GM23338 (cell line): ENCODE results near the gene CPE. TPM values are rescaled to one million over a fixed set of nuclear protein-coding genes. Genes with fewer than 3 reads are reported as not detected.

Source experiments
- ATAC-seq: fragments of 200-7000 bp; cut with Tn5 transposase; 3 replicates; pipeline ENCODE4 v1.9.1; 2020
- DNase-seq: peaks from one replicate; pipeline ENCODE4 v3.0.0-alpha.2; 2015; ENCODE audit warnings: low spot score
- H2AFZ ChIP-seq: fragments of 200-600 bp; sonication (generic); 2 replicates; pipeline ENCODE4 v1.8.0; 2016; ENCODE audit warnings: antibody characterized with exemption, mild to moderate bottlenecking, moderate library complexity
- H3F3A ChIP-seq: fragments of 200-600 bp; sonication (generic); replicated peaks from 2 replicates; pipeline ENCODE4 v1.8.0; 2017; ENCODE audit warnings: antibody characterized with exemption, mixed run types, low read depth
- H3K27ac ChIP-seq: fragments of 200-600 bp; sonication (generic); 2 replicates; pipeline ENCODE4 v1.6.1; 2016; ENCODE audit warnings: low read depth
- H3K27me3 ChIP-seq: fragments of 200-600 bp; sonication (generic); 2 replicates; pipeline ENCODE4 v1.8.0; 2016; ENCODE audit warnings: mild to moderate bottlenecking, mixed run types, moderate library complexity; ENCODE audit not compliant: insufficient read depth
- H3K36me3 ChIP-seq: fragments of 200-600 bp; sonication (generic); 2 replicates; pipeline ENCODE4 v1.8.0; 2016; ENCODE audit warnings: mild to moderate bottlenecking; ENCODE audit not compliant: insufficient read depth
- H3K4me1 ChIP-seq: fragments of 200-600 bp; sonication (generic); 2 replicates; pipeline ENCODE4 v1.8.0; 2016; ENCODE audit warnings: mild to moderate bottlenecking, moderate library complexity; ENCODE audit not compliant: insufficient read depth
- H3K4me2 ChIP-seq: fragments of 200-600 bp; sonication (generic); 2 replicates; pipeline ENCODE4 v1.7.1; 2017; ENCODE audit warnings: mixed run types
- H3K4me3 ChIP-seq: fragments of 200-600 bp; sonication (generic); 2 replicates; pipeline ENCODE4 v1.6.1; 2016; ENCODE audit warnings: mixed run types
- H3K79me2 ChIP-seq: fragments of 200-600 bp; sonication (generic); replicated peaks from 2 replicates; pipeline ENCODE4 v1.8.0; 2017; ENCODE audit warnings: mild to moderate bottlenecking; ENCODE audit not compliant: insufficient read depth
- H3K9me2 ChIP-seq: fragments of 200-600 bp; sonication (generic); 2 replicates; pipeline ENCODE4 v1.8.0; 2017; ENCODE audit not compliant: insufficient read depth
- H4K20me1 ChIP-seq: fragments of 200-600 bp; sonication (generic); replicated peaks from 2 replicates; pipeline ENCODE4 v1.8.0; 2017; ENCODE audit warnings: mild to moderate bottlenecking; ENCODE audit not compliant: insufficient read depth
- H3K27ac Mint-ChIP-seq: 2 replicates; pipeline ENCODE4 v1.8.0; 2020; ENCODE audit warnings: inconsistent platforms, mild to moderate bottlenecking, moderate library complexity, mixed read lengths
- H3K27me3 Mint-ChIP-seq: 3 replicates; pipeline ENCODE4 v1.8.0; 2022; ENCODE audit warnings: low read depth, mild to moderate bottlenecking, moderate library complexity, mixed read lengths, inconsistent platforms; ENCODE audit not compliant: insufficient read depth, poor library complexity
- H3K36me3 Mint-ChIP-seq: 3 replicates; pipeline ENCODE4 v1.8.0; 2021; ENCODE audit warnings: low read depth, mild to moderate bottlenecking, inconsistent platforms, moderate library complexity, mixed read lengths
- H3K4me1 Mint-ChIP-seq: 3 replicates; pipeline ENCODE4 v1.8.0; 2020; ENCODE audit warnings: mild to moderate bottlenecking, inconsistent platforms, mixed read lengths
- H3K4me3 Mint-ChIP-seq: 3 replicates; pipeline ENCODE4 v1.8.0; 2021; ENCODE audit warnings: moderate library complexity, mild to moderate bottlenecking, inconsistent platforms, mixed read lengths
- H3K9me3 Mint-ChIP-seq: 3 replicates; pipeline ENCODE4 v1.8.0; 2020; ENCODE audit warnings: moderate library complexity, mild to moderate bottlenecking, inconsistent platforms, mixed read lengths
- CREB1 ChIP-seq: fragments of 250-450 bp; sonication (Bioruptor Pico); IDR thresholded peaks from 2 replicates; pipeline ENCODE4 v1.5.0; 2020; ENCODE audit warnings: low read depth, mild to moderate bottlenecking, moderate library complexity
- EZH2 ChIP-seq: fragments of 200-600 bp; sonication (generic); IDR thresholded peaks from one replicate; pipeline ENCODE4 v1.8.0; 2017; ENCODE audit warnings: antibody characterized with exemption, mild to moderate bottlenecking, low read depth; ENCODE audit not compliant: unreplicated experiment
- EZH2phosphoT487 ChIP-seq: fragments of 200-600 bp; sonication (generic); IDR thresholded peaks from one replicate; pipeline ENCODE4 v1.8.1; 2018; ENCODE audit warnings: antibody characterized with exemption; ENCODE audit not compliant: unreplicated experiment
- JUNB ChIP-seq: IDR thresholded peaks from one replicate; pipeline ENCODE4 v1.6.1; 2016; ENCODE audit warnings: antibody characterized with exemption; ENCODE audit not compliant: unreplicated experiment
- NANOG ChIP-seq: IDR thresholded peaks from 2 replicates; pipeline ENCODE4 v1.6.1; 2016; ENCODE audit warnings: antibody characterized with exemption, borderline replicate concordance
- POLR2AphosphoS5 ChIP-seq: IDR thresholded peaks from 2 replicates; pipeline ENCODE4 v1.6.1; 2016; ENCODE audit warnings: antibody characterized with exemption, low read depth
- STAT1 ChIP-seq: IDR thresholded peaks from one replicate; pipeline ENCODE4 v1.6.1; 2016; ENCODE audit warnings: antibody characterized with exemption; ENCODE audit not compliant: unreplicated experiment
- ZNF114 ChIP-seq: fragments of 250-450 bp; sonication (Bioruptor Pico); IDR thresholded peaks from 2 replicates; pipeline ENCODE4 v1.5.0; 2020; ENCODE audit warnings: mild to moderate bottlenecking, moderate library complexity
- ZNF331 ChIP-seq: fragments of 250-450 bp; sonication (Bioruptor Pico); IDR thresholded peaks from 2 replicates; pipeline ENCODE4 v1.5.0; 2020; ENCODE audit warnings: low read depth, mild to moderate bottlenecking, moderate library complexity
- polyA plus RNA-seq: library from polyadenylated mRNA; unstranded; fragments of >200 nt; fragmentation: Nextera tagmentation; extraction: Ambion mirVana; gene quantifications from 2 replicates; pipeline ENCODE4 v1.2.1, GENCODE V29; 2016
- total RNA-seq: library from RNA; depleted of rRNA; stranded (reverse); fragments of >200 nt; shearing (Covaris generic); gene quantifications from 2 replicates; pipeline ENCODE4 v1.2.3, GENCODE V29; 2014
- TF ChIP-seq, protein P1 (sequence below): IDR thresholded peaks from 2 replicates; pipeline ENCODE4 v1.6.1; 2016; ENCODE audit warnings: antibody characterized with exemption
- TF ChIP-seq, protein P2 (sequence below): IDR thresholded peaks from one replicate; pipeline ENCODE4 v1.6.1; 2018; ENCODE audit warnings: antibody characterized with exemption; ENCODE audit not compliant: unreplicated experiment
- TF ChIP-seq, protein P3 (sequence below), 2 experiments: fragments of 200-600 bp in 1 of 2; sonication (generic) in 1 of 2; conservative IDR thresholded peaks; 2 replicates each; pipeline versions ENCODE4 v1.5.1 to v1.6.1; 2016 to 2017; ENCODE audit warnings: antibody characterized with exemption in 2 of 2, low read depth in 2 of 2, mild to moderate bottlenecking in 2 of 2, moderate library complexity in 1 of 2
- TF ChIP-seq, protein P4 (sequence below): fragments of 250-450 bp; sonication (Bioruptor Pico); IDR thresholded peaks from 2 replicates; pipeline ENCODE4 v1.5.0; 2020; ENCODE audit warnings: mild to moderate bottlenecking, moderate library complexity

The CPE gene
- total and polyA plus RNA-seq, 2 experiments from 2014 or later, result 10.3 to 16.5 TPM

DNA sequence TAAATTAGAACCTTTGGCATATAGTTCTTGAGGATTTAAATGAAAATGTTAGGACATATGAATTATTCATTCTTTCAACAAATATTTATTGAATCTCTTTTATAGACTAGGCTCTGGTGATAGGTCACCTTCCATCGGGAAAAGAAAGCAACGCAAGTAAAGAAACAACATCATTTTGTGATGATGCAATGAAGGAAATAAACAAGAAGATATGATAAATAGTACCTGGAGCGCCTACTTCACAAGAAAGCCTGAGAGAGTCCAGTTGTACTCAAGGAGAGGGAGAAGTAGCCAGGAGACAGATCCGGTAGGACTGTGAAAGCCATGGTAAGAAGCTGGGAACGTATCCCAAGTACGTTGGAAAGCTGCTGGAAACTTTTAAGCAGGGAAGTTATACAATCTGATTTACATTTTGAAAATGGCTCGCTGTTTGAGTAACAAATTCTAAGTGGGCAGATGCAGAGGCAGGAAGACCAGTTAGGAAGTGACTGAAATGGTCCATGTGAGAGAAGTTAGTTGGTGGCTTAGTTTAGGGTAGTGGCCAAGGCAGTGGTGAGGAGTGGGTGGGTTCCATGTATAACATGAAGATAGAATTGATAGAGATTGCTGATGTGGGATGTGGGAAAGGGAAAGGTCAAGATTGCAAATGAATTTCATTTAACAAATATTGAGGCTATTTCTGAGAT is 17.7 kb upstream of the CPE start:
- no peaks in the 10 kb centered on the region for H3K27me3 ChIP-seq
- H3K4me1 ChIP-seq, result no peaks in the 10 kb centered on the region
- H3K36me3 ChIP-seq, result no peaks in the 10 kb centered on the region
- no peaks in the 10 kb centered on the region for H3K9me3 Mint-ChIP-seq
- H3K4me3 Mint-ChIP-seq, result no peak overlapping the region
- H4K20me1 ChIP-seq, result no peaks in the 10 kb centered on the region
- H3K27ac ChIP-seq, result no peak overlapping the region
- no peaks in the 10 kb centered on the region for H3K4me1 Mint-ChIP-seq
- H3K36me3 Mint-ChIP-seq, result no peaks in the 10 kb centered on the region
- H3K79me2 ChIP-seq, result no peaks in the 10 kb centered on the region
- DNase-seq (no peak), ATAC-seq (no peak)
- TF ChIP-seq JUNB (no peak), ZNF114 (CRISPR knock-in tag) (no peak), STAT1 (no peak), ZNF331 (CRISPR knock-in tag) (no peak), NANOG (no peak), EZH2phosphoT487 (no peak), POLR2AphosphoS5 (no peak), CREB1 (CRISPR knock-in tag) (no peak), EZH2 (no peak)
- TF ChIP-seq, protein P1, sequence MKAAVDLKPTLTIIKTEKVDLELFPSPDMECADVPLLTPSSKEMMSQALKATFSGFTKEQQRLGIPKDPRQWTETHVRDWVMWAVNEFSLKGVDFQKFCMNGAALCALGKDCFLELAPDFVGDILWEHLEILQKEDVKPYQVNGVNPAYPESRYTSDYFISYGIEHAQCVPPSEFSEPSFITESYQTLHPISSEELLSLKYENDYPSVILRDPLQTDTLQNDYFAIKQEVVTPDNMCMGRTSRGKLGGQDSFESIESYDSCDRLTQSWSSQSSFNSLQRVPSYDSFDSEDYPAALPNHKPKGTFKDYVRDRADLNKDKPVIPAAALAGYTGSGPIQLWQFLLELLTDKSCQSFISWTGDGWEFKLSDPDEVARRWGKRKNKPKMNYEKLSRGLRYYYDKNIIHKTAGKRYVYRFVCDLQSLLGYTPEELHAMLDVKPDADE, result no peak
- TF ChIP-seq, protein P2, sequence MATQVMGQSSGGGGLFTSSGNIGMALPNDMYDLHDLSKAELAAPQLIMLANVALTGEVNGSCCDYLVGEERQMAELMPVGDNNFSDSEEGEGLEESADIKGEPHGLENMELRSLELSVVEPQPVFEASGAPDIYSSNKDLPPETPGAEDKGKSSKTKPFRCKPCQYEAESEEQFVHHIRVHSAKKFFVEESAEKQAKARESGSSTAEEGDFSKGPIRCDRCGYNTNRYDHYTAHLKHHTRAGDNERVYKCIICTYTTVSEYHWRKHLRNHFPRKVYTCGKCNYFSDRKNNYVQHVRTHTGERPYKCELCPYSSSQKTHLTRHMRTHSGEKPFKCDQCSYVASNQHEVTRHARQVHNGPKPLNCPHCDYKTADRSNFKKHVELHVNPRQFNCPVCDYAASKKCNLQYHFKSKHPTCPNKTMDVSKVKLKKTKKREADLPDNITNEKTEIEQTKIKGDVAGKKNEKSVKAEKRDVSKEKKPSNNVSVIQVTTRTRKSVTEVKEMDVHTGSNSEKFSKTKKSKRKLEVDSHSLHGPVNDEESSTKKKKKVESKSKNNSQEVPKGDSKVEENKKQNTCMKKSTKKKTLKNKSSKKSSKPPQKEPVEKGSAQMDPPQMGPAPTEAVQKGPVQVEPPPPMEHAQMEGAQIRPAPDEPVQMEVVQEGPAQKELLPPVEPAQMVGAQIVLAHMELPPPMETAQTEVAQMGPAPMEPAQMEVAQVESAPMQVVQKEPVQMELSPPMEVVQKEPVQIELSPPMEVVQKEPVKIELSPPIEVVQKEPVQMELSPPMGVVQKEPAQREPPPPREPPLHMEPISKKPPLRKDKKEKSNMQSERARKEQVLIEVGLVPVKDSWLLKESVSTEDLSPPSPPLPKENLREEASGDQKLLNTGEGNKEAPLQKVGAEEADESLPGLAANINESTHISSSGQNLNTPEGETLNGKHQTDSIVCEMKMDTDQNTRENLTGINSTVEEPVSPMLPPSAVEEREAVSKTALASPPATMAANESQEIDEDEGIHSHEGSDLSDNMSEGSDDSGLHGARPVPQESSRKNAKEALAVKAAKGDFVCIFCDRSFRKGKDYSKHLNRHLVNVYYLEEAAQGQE, result no peak
- TF ChIP-seq, protein P3, sequence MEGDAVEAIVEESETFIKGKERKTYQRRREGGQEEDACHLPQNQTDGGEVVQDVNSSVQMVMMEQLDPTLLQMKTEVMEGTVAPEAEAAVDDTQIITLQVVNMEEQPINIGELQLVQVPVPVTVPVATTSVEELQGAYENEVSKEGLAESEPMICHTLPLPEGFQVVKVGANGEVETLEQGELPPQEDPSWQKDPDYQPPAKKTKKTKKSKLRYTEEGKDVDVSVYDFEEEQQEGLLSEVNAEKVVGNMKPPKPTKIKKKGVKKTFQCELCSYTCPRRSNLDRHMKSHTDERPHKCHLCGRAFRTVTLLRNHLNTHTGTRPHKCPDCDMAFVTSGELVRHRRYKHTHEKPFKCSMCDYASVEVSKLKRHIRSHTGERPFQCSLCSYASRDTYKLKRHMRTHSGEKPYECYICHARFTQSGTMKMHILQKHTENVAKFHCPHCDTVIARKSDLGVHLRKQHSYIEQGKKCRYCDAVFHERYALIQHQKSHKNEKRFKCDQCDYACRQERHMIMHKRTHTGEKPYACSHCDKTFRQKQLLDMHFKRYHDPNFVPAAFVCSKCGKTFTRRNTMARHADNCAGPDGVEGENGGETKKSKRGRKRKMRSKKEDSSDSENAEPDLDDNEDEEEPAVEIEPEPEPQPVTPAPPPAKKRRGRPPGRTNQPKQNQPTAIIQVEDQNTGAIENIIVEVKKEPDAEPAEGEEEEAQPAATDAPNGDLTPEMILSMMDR (conservative IDR thresholded peaks at IDR 0.05; ENCODE audit: low read depth in 2 of 2), result no peak
- TF ChIP-seq, protein P4, sequence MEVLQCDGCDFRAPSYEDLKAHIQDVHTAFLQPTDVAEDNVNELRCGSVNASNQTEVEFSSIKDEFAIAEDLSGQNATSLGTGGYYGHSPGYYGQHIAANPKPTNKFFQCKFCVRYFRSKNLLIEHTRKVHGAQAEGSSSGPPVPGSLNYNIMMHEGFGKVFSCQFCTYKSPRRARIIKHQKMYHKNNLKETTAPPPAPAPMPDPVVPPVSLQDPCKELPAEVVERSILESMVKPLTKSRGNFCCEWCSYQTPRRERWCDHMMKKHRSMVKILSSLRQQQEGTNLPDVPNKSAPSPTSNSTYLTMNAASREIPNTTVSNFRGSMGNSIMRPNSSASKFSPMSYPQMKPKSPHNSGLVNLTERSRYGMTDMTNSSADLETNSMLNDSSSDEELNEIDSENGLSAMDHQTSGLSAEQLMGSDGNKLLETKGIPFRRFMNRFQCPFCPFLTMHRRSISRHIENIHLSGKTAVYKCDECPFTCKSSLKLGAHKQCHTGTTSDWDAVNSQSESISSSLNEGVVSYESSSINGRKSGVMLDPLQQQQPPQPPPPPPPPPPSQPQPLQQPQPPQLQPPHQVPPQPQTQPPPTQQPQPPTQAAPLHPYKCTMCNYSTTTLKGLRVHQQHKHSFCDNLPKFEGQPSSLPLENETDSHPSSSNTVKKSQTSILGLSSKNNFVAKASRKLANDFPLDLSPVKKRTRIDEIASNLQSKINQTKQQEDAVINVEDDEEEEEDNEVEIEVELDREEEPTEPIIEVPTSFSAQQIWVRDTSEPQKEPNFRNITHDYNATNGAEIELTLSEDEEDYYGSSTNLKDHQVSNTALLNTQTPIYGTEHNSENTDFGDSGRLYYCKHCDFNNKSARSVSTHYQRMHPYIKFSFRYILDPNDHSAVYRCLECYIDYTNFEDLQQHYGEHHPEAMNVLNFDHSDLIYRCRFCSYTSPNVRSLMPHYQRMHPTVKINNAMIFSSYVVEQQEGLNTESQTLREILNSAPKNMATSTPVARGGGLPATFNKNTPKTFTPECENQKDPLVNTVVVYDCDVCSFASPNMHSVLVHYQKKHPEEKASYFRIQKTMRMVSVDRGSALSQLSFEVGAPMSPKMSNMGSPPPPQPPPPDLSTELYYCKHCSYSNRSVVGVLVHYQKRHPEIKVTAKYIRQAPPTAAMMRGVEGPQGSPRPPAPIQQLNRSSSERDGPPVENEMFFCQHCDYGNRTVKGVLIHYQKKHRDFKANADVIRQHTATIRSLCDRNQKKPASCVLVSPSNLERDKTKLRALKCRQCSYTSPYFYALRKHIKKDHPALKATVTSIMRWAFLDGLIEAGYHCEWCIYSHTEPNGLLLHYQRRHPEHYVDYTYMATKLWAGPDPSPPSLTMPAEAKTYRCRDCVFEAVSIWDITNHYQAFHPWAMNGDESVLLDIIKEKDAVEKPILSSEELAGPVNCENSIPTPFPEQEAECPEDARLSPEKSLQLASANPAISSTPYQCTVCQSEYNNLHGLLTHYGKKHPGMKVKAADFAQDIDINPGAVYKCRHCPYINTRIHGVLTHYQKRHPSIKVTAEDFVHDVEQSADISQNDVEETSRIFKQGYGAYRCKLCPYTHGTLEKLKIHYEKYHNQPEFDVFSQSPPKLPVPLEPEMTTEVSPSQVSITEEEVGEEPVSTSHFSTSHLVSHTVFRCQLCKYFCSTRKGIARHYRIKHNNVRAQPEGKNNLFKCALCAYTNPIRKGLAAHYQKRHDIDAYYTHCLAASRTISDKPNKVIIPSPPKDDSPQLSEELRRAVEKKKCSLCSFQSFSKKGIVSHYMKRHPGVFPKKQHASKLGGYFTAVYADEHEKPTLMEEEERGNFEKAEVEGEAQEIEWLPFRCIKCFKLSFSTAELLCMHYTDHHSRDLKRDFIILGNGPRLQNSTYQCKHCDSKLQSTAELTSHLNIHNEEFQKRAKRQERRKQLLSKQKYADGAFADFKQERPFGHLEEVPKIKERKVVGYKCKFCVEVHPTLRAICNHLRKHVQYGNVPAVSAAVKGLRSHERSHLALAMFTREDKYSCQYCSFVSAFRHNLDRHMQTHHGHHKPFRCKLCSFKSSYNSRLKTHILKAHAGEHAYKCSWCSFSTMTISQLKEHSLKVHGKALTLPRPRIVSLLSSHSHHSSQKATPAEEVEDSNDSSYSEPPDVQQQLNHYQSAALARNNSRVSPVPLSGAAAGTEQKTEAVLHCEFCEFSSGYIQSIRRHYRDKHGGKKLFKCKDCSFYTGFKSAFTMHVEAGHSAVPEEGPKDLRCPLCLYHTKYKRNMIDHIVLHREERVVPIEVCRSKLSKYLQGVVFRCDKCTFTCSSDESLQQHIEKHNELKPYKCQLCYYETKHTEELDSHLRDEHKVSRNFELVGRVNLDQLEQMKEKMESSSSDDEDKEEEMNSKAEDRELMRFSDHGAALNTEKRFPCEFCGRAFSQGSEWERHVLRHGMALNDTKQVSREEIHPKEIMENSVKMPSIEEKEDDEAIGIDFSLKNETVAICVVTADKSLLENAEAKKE (CRISPR knock-in tag), result no peak
- no peak overlapping the region; the same call in 1 of the 2 replicates for H2AFZ ChIP-seq
- no peak overlapping the region for H3K4me2 ChIP-seq
- no peak overlapping the region for H3K27ac Mint-ChIP-seq
- no peak overlapping the region for H3K4me3 ChIP-seq
- H3K9me2 ChIP-seq, result no peaks in the 10 kb centered on the region; the same call in 1 of the 2 replicates
- H3F3A ChIP-seq, result no peaks in the 10 kb centered on the region
- H3K27me3 Mint-ChIP-seq, result no peaks in the 10 kb centered on the region
